DLD1 (cell line): ENCODE results near the gene ANXA2R.

Source experiments
- in situ Hi-C: cut with HindIII; loops from 2 replicates; pipeline ENCODE4 v1.10.0; 2017; ENCODE audit warnings: low sequenced_read_pairs

Gene ANXA2R

DNA sequence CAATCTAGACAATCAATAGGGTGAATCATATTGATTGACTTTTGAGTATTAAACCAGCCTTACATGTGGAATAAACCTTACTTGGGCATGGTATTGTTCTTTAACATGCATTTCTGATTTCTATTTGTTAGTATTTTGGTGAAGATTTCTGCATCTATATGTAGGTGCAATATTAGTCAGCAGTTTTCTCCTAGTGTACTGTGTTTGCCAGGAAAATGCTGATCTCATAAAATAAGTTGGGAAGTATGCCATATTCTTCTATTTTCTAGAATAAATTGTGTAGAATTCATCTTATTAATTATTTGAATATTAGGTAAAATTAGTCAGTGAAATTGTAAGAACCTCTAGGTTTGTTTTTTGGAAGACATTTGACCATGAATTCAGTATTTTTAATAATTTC is 38.4 kb downstream of the ANXA2R start:
- in situ Hi-C loops, result no loop called here

DNA sequence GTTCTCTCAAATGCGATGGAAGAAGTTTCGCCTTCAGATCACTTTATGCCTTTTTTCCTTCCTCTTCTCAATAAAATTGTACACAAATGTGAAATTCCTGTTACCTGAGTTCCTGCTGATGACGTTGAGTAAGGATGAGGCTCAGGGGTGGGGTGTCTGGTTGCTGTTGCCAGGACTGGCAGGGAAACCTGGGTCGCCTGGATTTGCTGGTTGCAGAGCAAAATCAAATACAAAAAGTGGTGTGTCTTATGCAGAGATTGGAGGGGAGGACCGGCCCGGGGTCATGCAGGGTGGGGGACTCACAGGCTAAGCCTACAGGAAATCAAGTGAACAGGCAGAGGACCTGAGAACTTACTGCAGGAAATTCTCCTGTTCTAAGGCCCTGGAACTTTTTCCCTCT is 39.2 kb downstream of the ANXA2R start:
- in situ Hi-C loops, result no loop called here

DNA sequence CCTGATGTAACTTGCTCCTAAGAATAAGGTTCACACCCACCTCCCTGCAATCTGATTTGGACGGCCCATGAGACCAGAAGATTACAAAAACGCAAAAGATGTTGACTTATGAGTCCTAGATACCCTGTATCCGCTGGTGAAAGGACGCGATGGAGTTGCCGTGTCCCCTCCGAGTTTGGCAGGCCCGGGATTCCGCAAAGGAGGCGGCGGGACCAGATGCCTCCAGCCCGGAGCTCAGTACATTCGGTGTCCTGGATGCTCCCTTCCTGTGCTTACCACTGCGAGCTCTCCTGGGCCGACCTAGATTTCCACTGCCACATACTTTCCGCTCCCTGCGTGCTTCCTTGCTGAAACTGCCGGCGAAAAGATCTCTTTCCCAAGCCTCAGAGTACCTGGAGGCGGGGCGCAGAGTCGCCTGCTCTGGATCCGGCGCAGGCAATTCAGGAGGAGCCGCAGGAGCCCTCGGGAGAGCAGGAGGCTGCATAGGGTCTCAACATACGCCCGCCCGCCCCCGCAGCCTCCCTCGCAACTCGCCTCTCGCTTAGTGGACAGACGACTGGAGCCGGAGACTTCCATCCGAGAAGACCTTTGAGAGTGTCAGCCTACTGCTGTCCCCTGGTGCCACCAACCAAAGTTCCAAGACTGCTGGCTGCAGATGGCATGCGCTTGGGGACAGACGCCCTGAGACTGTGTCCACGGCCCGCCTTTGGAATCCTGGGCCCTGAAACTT is 39.8 kb downstream of the ANXA2R start:
- in situ Hi-C loops, result no loop called here

DNA sequence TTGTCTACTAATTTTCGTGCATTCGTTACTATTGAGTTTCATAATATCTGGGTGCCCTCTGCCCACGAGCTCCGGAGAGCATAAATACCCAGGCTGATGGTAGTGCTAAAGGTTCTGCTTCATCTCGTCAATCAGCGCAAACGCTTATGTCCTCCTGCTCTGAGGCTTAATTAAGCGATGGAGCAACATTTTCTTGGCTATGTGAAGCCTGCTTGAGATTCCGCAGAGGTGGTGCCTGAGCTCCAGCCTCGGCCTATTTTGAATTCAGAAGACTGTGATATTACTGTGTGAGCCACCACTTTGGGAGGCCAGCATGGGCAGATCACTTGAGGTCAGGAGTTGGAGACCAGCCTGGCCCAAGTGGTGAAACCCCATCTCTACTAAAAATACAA is 44.8 kb downstream of the ANXA2R start:
- in situ Hi-C loops, result no loop called here

DNA sequence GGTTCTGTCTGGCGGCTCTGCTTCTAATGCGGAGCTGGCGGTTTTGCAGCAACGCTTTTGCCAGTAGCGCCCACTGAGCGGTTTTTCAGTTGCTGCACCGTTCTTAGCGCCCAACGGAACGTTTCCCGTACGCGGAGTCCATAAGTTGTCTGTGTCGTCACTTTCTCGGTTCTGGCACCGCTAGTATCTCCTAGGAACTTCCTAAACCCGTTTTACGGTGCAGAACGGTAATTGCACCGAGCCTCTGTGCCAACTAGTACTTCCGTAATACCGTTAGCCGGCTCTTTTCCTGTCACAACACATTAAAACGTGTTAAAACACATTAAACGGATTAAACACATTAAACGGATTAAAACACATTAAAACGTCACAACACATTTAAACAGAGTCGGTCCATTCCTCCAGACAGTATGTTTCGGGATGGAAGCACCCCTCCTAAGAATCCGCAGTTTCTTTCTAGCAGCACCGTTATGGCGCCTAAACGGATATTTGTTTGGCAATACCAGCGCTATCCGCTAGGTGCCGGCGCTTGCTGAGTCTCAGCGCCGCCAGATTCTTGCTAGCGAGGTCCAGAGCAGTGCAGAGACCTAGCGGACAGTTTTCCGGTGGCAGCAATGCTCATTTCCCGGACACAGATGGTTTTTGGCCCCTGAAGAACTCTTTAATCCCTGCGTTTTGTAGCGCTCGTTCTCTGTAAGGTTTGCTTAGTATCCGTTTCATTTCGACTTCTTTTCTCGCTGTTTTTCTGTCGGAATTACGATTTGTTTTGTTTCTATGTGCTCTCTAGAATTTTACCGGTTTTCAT is 45.4 kb downstream of the ANXA2R start:
- in situ Hi-C loops, result no loop called here

DNA sequence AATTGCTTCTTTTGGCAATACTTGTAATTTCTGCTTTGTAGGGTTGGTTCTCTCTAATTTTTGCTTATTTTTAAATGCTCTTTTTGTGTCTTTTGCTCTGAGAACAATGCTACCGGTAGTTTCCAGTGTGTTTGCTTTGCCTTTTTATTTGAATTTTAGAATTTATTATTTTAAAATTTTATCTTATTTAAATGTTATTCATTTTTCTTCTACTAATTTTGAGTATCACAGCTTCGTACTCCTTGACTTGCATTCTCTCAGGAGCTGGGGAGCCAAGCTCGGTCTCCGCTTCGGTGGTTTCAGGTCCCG is 45.9 kb downstream of the ANXA2R start:
- in situ Hi-C loops, result no loop called here

DNA sequence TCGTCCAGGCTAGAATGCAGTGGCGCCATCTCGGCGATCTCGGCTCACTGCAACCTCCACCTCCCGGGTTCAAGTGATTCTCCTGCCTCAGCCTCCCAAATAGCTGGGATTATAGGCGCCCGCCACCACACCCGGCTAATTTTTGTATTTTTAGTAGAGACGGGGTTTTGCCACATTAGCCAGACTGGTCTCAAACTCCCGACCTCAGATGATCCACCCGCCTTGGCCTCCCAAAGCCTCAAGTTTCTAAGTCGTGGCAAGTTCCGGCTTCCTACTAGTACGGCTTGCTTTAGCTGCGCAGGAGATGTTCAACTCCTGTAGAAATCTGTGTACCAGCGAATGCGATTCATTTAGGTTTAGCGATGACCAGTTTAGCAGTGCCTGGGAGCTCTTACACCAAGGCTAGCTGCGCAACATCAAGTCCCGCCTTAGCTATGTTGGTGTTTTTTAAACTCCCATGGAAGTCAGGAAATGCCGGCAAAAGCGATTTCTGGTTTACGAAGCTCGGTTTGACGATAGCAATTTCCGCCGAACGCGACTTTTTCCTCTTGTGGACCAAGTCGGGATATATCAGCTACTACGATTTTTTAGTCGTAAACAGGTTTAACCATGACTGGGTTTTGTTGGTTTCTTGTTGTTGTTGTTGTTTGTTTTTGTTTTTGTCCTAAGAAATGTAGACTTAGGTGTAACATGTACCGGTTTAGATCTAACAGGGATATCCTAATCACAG is 46.4 kb downstream of the ANXA2R start:
- in situ Hi-C loops, result no loop called here

DNA sequence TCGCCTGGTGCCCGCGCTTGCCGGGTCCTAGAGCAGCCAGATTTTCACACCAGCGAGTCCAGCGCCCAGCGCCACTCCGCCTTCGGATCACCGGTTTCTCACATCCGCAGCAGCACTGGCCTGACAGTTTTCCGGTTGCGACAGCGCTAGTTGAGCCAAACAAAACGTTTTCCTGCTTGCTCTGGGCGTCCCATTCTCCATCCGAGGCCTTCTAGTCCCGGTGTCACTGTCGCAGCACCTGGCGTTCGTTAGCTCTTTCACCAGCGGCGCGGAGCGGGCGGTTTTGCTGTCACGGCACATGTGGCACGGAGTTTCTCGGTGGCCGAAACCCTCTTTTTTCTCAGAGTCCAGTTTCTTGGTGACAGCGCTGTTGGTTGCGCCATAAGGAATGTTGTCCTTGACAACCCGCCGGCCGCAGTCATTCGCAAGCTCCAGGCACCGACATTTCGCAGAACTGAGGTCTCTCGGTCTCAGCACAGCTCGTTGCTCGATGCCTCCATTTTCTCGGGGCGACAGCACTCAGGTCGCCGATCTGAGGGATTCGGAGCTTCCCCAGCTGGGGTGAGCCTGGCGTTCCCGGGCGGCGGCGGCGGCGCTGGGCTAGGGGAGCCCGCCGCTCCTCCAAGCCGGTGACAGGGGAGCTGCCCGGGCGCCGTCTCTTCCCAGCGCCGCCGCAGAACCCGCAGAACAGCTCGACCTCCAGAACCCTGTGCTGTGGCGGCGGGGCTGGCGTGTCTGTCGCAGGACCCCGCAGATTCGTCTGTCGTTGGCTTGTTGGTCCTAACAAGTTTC is 47.8 kb downstream of the ANXA2R start:
- in situ Hi-C loops, result no loop called here

DNA sequence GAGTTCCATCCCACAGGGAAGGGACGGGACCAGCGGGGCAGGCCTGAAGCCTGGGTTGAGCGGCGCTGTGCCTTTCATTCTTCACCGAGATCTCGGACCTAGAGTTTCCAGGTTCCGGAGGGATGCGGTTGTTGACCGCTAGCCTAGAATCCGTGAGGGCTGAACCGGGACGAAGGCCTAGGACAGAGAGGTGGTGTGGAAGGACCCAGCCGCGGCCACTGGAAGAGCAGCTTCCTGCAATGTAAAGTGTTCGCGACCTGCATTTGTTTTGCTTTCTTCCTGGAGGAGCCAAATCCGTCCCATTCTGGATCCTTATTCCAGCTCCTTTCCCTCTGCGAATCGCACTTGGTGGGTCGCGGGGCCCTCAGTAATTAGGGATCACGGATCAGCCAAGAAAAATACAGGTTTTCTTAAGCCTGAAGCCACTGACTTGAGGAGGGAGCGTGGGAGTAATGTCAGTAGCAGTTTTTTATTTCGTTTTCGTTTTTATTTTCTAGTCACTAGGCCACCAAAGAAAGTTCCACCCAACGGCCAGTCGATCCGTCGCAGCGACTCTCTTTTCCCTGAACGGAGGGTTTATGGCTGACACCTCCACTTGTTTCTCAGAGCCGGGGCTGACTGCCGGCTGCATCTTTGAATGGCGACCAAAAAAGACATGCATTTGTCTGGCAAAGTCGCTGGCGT is 48.6 kb downstream of the ANXA2R start:
- in situ Hi-C loops, result no loop called here

DNA sequence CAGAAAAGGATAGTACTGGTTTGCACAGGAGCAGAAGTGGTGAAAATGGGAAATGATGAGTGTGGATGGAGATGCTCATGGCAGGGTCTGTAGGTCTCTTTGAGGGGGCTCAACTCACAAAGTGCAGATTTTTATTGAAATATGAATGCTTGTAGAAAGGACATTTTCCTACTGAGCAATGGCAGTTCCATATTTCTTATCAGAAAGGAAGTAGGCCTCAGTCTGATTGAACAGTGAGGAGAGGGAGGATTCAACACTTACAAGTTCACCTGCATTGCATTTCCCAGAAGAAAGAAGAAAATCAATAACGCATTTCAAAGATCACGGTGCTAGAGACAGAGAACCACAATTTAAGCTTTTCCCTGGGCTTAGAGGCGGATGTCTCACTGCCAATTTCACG is 49.2 kb downstream of the ANXA2R start:
- in situ Hi-C loops, result no loop called here
